ENCODE data around the gene ICAM2.
A peak's percentile ranks its signal among the peaks of the same experiment; 100 is the strongest.
"Not testable (repeated sequence)": the region's sequence is repeated elsewhere in the genome, so short reads cannot be mapped to it uniquely, and the experiment has no call there.

The ICAM2 gene

GRCh38 chr17:64009571-64010402 lies 10.6 kb downstream of the ICAM2 start:
- intact Hi-C loops (cut with micrococcal nuclease), result loop anchor here (1.0 kb wide), 1 partner anchor 10 kb away; no protein-coding TSS in a partner anchor

GRCh38 chr17:64008830-64009229 lies 11.6 kb downstream of the ICAM2 start:
- Mint-ChIP-seq H3K27me3 (no peaks in the 10 kb centered on the region), H3K4me3 (no peak overlapping the region), H3K27ac (peak overlapping the region; percentile 80), H3K36me3 (ENCODE audit: low read depth) (peaks cover 18% of the 10 kb centered on the region), H3K4me1 (ENCODE audit: low read depth) (peaks cover 40% of the 10 kb centered on the region), H3K9me3 (no peaks in the 10 kb centered on the region)
- intact Hi-C loops (cut with micrococcal nuclease), result loop anchor here (1.0 kb wide), 1 partner anchor 10 kb away; no protein-coding TSS in a partner anchor

More at GRCh38 chr17:64009571-64010402, 10.6 kb downstream of the ICAM2 start:
- H3K27me3 Mint-ChIP-seq, result no peaks in the 10 kb centered on the region
- no peak overlapping the region for H3K4me3 Mint-ChIP-seq
- peaks cover 9% of the 10 kb centered on the region for H3K36me3 Mint-ChIP-seq (ENCODE audit: low read depth)
- H3K4me1 Mint-ChIP-seq (ENCODE audit: low read depth), result peaks cover 50% of the 10 kb centered on the region
- no peaks in the 10 kb centered on the region for H3K9me3 Mint-ChIP-seq
- peak overlapping the region; percentile 80 for H3K27ac Mint-ChIP-seq

DNA sequence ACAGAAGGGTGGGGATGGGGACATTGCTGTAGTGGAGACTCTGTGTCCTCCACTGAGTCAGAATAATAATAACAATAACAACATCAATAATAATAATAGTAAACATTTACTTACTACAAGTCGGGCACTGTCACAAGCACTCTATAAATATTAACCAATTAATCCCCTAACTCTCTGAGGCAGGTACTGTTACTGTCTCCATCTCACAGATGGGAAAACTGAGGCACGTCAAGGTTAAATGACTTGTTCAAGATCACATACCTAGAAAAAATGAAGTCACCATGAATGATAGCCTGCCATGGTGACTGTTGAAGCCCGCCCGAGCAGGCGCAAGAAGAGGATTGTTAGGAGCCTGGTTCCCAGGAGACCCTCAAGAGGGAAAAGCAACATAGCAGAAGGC lies 12.1 kb downstream of the ICAM2 start:
- Mint-ChIP-seq H3K27me3 (no peaks in the 10 kb centered on the region), H3K36me3 (ENCODE audit: low read depth) (peaks cover 23% of the 10 kb centered on the region), H3K4me1 (ENCODE audit: low read depth) (peaks cover 40% of the 10 kb centered on the region), H3K9me3 (no peaks in the 10 kb centered on the region), H3K4me3 (no peak overlapping the region), H3K27ac (peak overlapping the region; percentile 80)
- intact Hi-C loops (cut with micrococcal nuclease), result no loop called here

DNA sequence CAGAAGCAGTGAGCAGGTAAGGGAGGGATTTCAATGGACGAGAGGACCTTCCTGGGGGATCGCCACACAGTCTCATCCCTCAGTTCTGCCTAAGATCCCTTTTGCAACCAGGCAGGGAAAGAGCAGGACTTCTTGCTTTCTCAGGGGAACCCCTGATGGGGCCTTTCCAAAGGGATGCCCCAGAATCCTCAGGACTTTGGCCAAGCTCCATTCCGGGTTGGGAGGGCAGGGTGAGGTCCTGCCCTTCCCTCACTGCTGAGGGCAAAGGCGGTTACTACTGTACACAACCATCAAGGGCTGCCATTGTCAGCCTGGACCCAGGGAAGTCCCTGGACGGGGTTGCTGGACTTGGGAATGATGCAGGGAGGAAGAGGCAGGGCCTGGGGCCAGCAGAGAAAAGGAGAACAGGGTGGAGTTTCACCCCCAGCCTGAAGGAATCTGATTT lies 12.6 kb downstream of the ICAM2 start:
- H3K27me3 Mint-ChIP-seq, result no peaks in the 10 kb centered on the region
- H3K4me1 Mint-ChIP-seq (ENCODE audit: low read depth), result peaks cover 40% of the 10 kb centered on the region
- intact Hi-C loops (cut with micrococcal nuclease), result no loop called here
- H3K27ac Mint-ChIP-seq, result peak overlapping the region; percentile 80
- H3K9me3 Mint-ChIP-seq, result no peaks in the 10 kb centered on the region
- H3K36me3 Mint-ChIP-seq (ENCODE audit: low read depth), result peaks cover 28% of the 10 kb centered on the region
- peak overlapping the region; percentile 50 for H3K4me3 Mint-ChIP-seq

DNA sequence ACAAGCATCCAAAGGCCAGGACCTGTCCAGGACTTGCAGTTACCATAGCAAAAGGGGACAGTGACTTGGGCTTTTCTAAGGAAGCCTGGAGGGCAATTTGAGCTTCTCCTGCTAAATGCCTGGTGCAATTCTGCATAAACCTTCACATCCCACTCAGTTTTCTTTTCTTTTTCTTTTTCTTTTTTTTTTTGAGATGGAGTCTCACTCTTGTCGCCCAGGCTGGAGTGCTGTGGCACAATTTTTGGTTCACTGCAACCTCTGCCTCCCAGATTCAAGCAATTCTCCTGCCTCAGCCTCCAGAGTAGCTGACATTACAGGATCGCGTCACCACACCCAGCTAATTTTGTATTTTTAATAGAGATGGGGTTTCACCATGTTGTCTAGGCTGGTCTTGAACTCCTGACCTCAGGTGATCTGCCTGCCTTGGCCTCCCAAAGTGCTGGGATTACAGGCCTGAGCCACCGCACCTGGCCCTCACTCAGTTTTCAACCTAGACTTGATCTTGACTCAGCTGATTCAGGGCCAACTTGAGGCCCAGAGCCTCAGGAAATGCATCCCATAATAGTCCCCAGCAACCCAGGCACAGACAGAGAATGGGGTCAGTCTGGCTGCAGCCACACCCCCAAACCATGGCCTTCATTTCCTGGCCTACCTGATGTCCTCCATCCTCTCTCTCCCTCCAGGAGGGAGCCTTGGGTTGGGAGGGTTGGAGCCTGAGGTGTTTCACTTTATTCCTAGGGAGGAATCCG lies 13.2 kb downstream of the ICAM2 start:
- Mint-ChIP-seq H3K27ac (peak overlapping the region; percentile 80), H3K4me1 (ENCODE audit: low read depth) (peaks cover 40% of the 10 kb centered on the region), H3K36me3 (ENCODE audit: low read depth) (peaks cover 29% of the 10 kb centered on the region)
- intact Hi-C loops (cut with micrococcal nuclease); H3K9me3 Mint-ChIP-seq; H3K4me3 Mint-ChIP-seq; H3K27me3 Mint-ChIP-seq: not testable (repeated sequence)

DNA sequence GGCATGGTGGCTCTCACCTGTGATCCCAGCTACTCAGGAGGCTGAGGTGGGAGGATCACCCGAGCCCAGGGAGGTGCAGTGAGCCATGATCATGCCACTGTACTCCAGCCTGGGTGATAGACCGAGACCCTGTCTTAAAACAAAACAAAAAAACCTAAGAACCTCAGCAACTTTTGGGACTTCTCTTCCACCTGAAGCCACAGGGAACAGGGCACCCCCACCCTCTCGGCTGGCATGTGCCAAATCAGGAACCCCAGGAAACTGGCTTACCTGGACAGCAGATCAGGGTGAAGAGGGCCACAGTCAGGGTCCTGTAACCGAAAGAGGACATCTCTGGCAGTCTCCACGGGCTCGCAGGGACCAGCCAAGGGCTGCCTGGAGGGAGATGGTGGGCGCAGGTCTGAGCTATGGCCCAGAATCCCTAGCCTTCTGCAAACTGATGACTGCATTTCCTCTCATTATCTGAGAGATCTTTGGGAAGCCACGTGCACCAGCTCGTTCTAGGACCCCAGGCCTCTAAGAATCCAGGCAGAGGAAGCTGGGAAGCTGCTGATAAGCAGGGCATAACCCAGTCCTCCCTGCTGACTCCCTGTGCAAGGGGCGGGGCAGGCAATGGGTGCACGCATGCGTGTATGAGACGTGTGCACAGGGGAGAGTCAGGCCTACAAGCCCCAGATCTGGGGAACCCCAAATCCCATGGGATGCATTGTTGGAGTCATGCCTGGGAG lies 13.9 kb downstream of the ICAM2 start:
- peaks cover 29% of the 10 kb centered on the region for H3K36me3 Mint-ChIP-seq (ENCODE audit: low read depth)
- no peaks in the 10 kb centered on the region for H3K9me3 Mint-ChIP-seq
- H3K27me3 Mint-ChIP-seq, result no peaks in the 10 kb centered on the region
- no peak overlapping the region for H3K4me3 Mint-ChIP-seq
- peaks cover 46% of the 10 kb centered on the region for H3K4me1 Mint-ChIP-seq (ENCODE audit: low read depth)
- intact Hi-C loops (cut with micrococcal nuclease), result no loop called here
- H3K27ac Mint-ChIP-seq, result no peak overlapping the region

DNA sequence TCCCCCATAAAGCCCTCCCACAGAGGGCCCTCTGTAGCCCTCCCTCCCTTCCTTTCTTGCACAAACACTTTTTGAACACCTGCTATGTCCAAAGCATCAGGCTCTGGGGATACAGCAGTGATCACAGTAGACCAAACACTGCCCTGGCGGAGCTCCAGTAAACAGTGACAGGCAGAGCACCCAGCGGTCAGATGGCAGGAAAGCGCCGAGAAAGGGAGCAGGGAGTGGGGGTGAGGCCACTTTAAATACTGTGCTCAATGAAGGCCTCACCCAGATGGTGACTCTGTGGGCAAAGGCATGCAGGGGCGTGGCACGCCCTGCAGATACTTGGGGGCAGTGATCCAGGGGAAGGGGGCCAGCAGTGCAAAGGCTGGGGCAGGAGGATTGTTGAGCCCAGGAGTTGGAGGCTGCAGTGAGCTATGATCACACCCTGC lies 14.7 kb downstream of the ICAM2 start:
- Mint-ChIP-seq H3K4me1 (ENCODE audit: low read depth) (peaks cover 53% of the 10 kb centered on the region), H3K27me3 (no peaks in the 10 kb centered on the region), H3K9me3 (no peaks in the 10 kb centered on the region), H3K4me3 (no peak overlapping the region), H3K27ac (peak overlapping the region; percentile 14), H3K36me3 (ENCODE audit: low read depth) (peaks cover 29% of the 10 kb centered on the region)
- intact Hi-C loops (cut with micrococcal nuclease), result no loop called here

DNA sequence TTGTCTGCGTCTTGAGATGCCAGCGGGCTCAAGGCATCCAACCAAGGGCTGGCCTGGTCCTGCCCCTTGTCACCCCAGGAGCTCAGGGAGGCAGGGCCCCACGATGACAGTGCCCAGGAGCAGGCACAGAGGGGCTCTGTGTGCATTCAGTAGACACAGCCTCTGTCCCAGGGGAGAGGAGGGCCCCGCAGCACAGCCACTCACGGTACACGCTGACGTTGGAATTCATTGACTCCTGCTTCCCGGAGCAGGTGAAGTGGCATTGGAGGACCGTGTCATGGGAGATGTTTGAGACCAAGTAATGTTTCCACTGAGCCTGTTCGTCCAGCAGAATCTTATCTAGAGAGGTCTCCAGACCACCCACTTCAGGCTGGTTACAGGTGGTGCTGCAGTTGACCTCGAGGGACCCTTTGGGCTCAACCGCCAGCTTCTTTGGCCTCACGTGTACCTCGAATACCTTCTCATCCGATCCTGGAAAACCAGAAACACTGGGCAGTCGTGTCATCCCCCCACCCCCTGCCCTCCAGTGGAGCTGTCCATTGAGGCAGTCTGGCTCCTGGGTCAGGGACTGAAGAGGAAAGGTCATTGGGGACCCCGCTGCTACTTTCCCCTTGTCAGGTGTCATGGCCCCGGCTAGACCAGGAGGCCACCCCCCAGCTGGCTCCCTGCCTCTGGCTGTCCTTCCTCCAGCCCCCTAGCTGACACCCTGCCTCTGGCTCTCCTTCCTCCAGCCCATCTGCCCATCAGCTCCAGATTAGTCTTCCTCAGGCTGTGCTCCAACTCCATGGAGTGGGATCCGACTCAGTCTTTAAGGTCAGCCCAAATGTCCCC lies 15.3 kb downstream of the ICAM2 start:
- Mint-ChIP-seq H3K27me3 (peaks cover 5% of the 10 kb centered on the region), H3K9me3 (no peaks in the 10 kb centered on the region), H3K4me1 (ENCODE audit: low read depth) (peaks cover 56% of the 10 kb centered on the region), H3K36me3 (ENCODE audit: low read depth) (peaks cover 29% of the 10 kb centered on the region), H3K4me3 (no peak overlapping the region), H3K27ac (peak overlapping the region; percentile 14)
- intact Hi-C loops (cut with micrococcal nuclease), result no loop called here

DNA sequence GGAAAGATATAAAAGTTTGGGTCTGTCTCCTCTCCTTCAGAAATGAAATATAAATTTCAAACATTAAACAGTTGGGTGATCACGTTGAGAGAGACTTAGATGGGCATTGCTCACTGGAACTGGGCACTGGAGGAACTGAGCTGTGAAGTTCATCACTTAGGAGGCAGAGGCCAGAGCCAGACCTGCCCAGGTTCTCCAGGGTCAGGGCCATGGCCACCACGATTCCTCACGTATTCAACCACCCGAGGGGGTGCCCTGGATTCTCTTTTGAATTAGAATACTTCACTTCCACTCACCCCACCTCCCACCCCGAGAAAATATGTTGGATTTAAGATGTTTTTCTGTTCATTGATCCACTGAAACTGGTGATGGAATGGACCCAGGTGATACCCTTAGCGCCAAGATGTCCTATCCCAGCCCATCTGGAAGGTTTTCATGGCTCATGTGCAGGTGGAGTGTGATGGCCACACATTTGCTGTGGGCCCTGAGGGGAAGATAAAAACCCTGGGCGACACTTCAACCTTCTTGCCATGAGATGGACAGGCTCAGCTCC lies 16.1 kb downstream of the ICAM2 start:
- Mint-ChIP-seq H3K36me3 (ENCODE audit: low read depth) (peaks cover 29% of the 10 kb centered on the region), H3K27ac (peak overlapping the region; percentile 6), H3K4me3 (no peak overlapping the region), H3K27me3 (peaks cover 13% of the 10 kb centered on the region), H3K9me3 (no peaks in the 10 kb centered on the region), H3K4me1 (ENCODE audit: low read depth) (peaks cover 55% of the 10 kb centered on the region)
- intact Hi-C loops (cut with micrococcal nuclease), result no loop called here

- peak overlapping the region; percentile 6 for H3K27ac Mint-ChIP-seq
- peaks cover 20% of the 10 kb centered on the region for H3K27me3 Mint-ChIP-seq
- H3K4me3 Mint-ChIP-seq, result no peak overlapping the region
- intact Hi-C loops (cut with micrococcal nuclease), result no loop called here
- peaks cover 55% of the 10 kb centered on the region for H3K4me1 Mint-ChIP-seq (ENCODE audit: low read depth)
- no peaks in the 10 kb centered on the region for H3K9me3 Mint-ChIP-seq
- peaks cover 29% of the 10 kb centered on the region for H3K36me3 Mint-ChIP-seq (ENCODE audit: low read depth)
Measured at GRCh38 chr17:64003526-64004121, 16.8 kb downstream of the ICAM2 start.

DNA sequence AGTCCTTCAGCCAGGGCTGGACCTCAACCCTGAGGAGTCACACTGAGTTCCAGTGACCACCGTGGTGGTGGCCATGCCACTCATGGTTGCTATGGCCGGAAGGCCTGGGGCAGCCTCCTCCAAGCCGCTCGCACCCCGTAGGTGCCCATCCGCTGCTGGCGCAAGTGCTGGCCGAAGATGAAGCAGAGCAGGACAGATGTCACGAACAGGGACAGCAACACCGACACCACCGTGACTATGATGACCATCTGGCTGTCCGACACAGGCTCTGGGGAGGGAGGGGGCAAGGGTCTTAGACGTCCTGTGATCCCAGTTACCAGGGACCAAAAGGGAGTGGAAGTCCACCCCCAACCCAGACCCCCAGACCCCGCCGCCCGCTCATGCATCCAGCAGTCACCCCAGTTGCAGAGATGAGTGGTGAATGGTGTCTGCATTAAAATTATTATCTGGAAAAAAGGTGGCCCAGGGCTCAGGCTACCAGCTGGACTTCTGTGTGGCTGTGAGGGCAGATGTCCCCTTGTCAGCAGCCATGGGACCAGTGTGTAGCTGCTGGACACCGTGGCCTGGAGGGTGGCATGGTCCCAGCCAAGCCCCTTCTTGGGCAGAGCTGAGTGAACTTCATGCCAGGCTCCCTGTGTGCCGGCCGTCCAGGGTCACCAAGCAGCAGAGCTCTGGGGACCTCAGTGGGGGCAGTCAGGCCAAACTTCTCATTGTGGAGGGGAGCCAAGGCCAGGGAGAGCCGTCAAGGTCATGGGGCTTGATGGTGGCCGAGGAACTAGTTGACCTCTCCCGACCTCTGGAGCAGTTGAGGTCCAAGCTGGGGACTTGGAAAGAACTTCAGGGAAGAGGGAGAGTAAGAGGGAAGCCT lies 17.5 kb downstream of the ICAM2 start:
- H3K4me1 Mint-ChIP-seq (ENCODE audit: low read depth), result peaks cover 55% of the 10 kb centered on the region
- peaks cover 36% of the 10 kb centered on the region for H3K36me3 Mint-ChIP-seq (ENCODE audit: low read depth)
- H3K27me3 Mint-ChIP-seq, result peaks cover 25% of the 10 kb centered on the region
- no peak overlapping the region for H3K4me3 Mint-ChIP-seq
- H3K27ac Mint-ChIP-seq, result no peak overlapping the region
- no peaks in the 10 kb centered on the region for H3K9me3 Mint-ChIP-seq
- intact Hi-C loops (cut with micrococcal nuclease), result no loop called here

Measured in dendritic cell treated with granulocyte-macrophage colony-stimulating factor and Interleukin-4, amounts not matched to agents 40 ng/mL and 50 ng/mL, for 4 days (primary cell).